AG09309 (cell line): ENCODE data around the gene AARSD1.
"Not testable (repeated sequence)": the region's sequence is repeated elsewhere in the genome, so short reads cannot be mapped to it uniquely, and the experiment has no call there.

Experiments used
- DNase-seq: peaks from one replicate; pipeline ENCODE4 v3.0.0-alpha.2; 2010; ENCODE audit warnings: low read depth
- H3K4me3 ChIP-seq: 2 replicates; pipeline ENCODE4 v1.5.1; 2011; ENCODE audit warnings: mild to moderate bottlenecking, low read depth, low read length, moderate library complexity; ENCODE audit not compliant: control insufficient read depth
- CTCF ChIP-seq: IDR thresholded peaks from 2 replicates; pipeline ENCODE4 v1.5.1; 2011; ENCODE audit warnings: mild to moderate bottlenecking, low read depth, low read length, inconsistent platforms; ENCODE audit not compliant: insufficient read depth, control insufficient read depth; ENCODE audit errors: missing control alignments

AARSD1 gene

GRCh38 chr17:42999003-42999525, 34.8 kb upstream of the AARSD1 start:
- peak overlapping the region; percentile 76 for H3K4me3 ChIP-seq
- TF ChIP-seq CTCF = no peak
- no peak for DNase-seq

GRCh38 chr17:42997984-42998938, 34.0 kb upstream of the AARSD1 start, which contains the start of gene RPL27:
RPL27 (plus strand) TSS chr17:42998419; CDS start chr17:42998751, 332 bp downstream.
- TF ChIP-seq CTCF = peak; percentile 79
- DNase-seq = peak; percentile 100
- H3K4me3 ChIP-seq = peak within 1 kb of the TSS; percentile 76

- peak overlapping the region; percentile 22 for H3K4me3 ChIP-seq
- DNase-seq = no peak
- TF ChIP-seq CTCF = no peak
Observed at GRCh38 chr17:42997390-42997983, 33.2 kb upstream of the AARSD1 start.

GRCh38 chr17:42993913-42994312, 29.7 kb upstream of the AARSD1 start:
- not testable (repeated sequence) for DNase-seq, H3K4me3 ChIP-seq

DNA sequence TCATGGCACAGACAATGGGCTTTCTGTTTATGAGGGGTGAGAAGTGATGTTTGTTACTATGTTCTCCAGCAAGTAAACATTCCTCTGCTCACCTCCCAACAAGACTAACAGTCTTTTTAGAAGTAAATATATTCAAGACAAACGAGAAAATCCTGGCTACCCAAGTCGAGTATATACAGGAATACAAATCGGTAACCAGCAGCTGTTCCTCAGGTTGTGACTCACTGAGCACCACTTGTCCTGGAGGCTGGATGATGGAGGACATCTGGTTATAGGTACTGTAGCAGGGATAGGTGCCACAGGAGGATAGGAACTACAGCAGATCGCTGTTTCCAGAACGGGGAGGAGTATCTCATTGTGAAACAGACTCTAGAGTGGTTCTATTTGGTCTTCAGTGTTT, 28.6 kb upstream of the AARSD1 start:
- no peak for DNase-seq
- no peak for TF ChIP-seq CTCF

GRCh38 chr17:42991471-42991870, 27.2 kb upstream of the AARSD1 start:
- no peak for TF ChIP-seq CTCF
- DNase-seq = no peak
- H3K4me3 ChIP-seq = no peak overlapping the region

More for the DNA sequence above, 28.6 kb upstream of the AARSD1 start:
- H3K4me3 ChIP-seq = no peak overlapping the region
